SK-N-SH (cell line): ENCODE results near the gene HLA-DQA1. TPM values are rescaled to one million over a fixed set of nuclear protein-coding genes. Genes with fewer than 3 reads are reported as not detected.

Source experiments
- CTCF ChIA-PET: fragments of 300-600, 350-600 bp; formaldehyde crosslinking; extraction: SDS; loops from one replicate; lab custom pipeline; 2021; lab: Yijun Ruan, JAX
- POLR2A ChIA-PET: fragments of 350-600 bp; sonication (Branson Sonifier 250); formaldehyde crosslinking; extraction: SDS; loops from one replicate; lab custom pipeline; 2020; ENCODE audit warnings: antibody characterized with exemption, inconsistent platforms; lab: Yijun Ruan, JAX
- DNase-seq: peaks from one replicate; pipeline ENCODE4 v3.0.0; 2012
- H2AFZ ChIP-seq: fragments of 200-600 bp; sonication (generic); 2 replicates; pipeline ENCODE4 v1.8.1; 2016; ENCODE audit warnings: antibody characterized with exemption, mild to moderate bottlenecking, low read depth
- H3F3A ChIP-seq: fragments of 200-600 bp; sonication (generic); replicated peaks from 2 replicates; pipeline ENCODE3; 2016; ENCODE audit warnings: antibody characterized with exemption, mild to moderate bottlenecking; ENCODE audit not compliant: insufficient read depth
- H3K27ac ChIP-seq, 2 experiments: fragments of 200-500 bp in 1 of 2; fragments of 200-600 bp in 1 of 2; sonication (Bioruptor generic) in 1 of 2; sonication (generic), shearing (Covaris generic) in 1 of 2; 2 replicates each; pipeline versions ENCODE4 v1.5.1 to v1.6.1; 2014 to 2016; ENCODE audit warnings: low read depth in 2 of 2, inconsistent platforms in 1 of 2, low read length in 1 of 2, mild to moderate bottlenecking in 1 of 2, mixed read lengths in 1 of 2
- H3K27me3 ChIP-seq: fragments of 200-600 bp; sonication (generic), shearing (Covaris generic); 2 replicates; pipeline ENCODE4 v1.6.1; 2016; ENCODE audit warnings: mixed run types; ENCODE audit not compliant: insufficient read depth
- H3K36me3 ChIP-seq, 2 experiments: fragments of 200-500 bp in 1 of 2; fragments of 200-600 bp in 1 of 2; sonication (Bioruptor generic) in 1 of 2; sonication (generic) in 1 of 2; replicated peaks in 1 of 2; 2 replicates each; pipeline versions ENCODE3 to v1.5.1; 2014 to 2016; ENCODE audit warnings: low read length in 1 of 2, mild to moderate bottlenecking in 1 of 2; ENCODE audit not compliant: insufficient read depth in 2 of 2, control insufficient read depth in 1 of 2
- H3K4me1 ChIP-seq, 2 experiments: fragments of 200-500 bp in 1 of 2; fragments of 200-600 bp in 1 of 2; sonication (Bioruptor generic) in 1 of 2; sonication (generic), shearing (Covaris generic) in 1 of 2; 2 replicates each; pipeline versions ENCODE4 v1.5.1 to v1.6.1; 2014 to 2016; ENCODE audit warnings: low read depth in 1 of 2, low read length in 1 of 2, mixed run types in 1 of 2; ENCODE audit not compliant: insufficient read depth in 2 of 2, control insufficient read depth in 1 of 2
- H3K4me2 ChIP-seq: fragments of 200-600 bp; sonication (generic), shearing (Covaris generic); 2 replicates; pipeline ENCODE4 v1.6.1; 2017; ENCODE audit warnings: mixed run types
- H3K4me3 ChIP-seq, 2 experiments: fragments of 200-500 bp in 1 of 2; fragments of 200-600 bp in 1 of 2; sonication (Bioruptor generic) in 1 of 2; sonication (generic), shearing (Covaris generic) in 1 of 2; 2 replicates each; pipeline versions ENCODE4 v1.5.1 to v1.8.1; 2014 to 2016; ENCODE audit warnings: low read depth in 2 of 2, inconsistent platforms in 1 of 2, low read length in 1 of 2, mild to moderate bottlenecking in 1 of 2, mixed read lengths in 1 of 2, moderate library complexity in 1 of 2
- H3K79me2 ChIP-seq: fragments of 200-600 bp; sonication (generic); 2 replicates; pipeline ENCODE4 v1.8.1; 2017; ENCODE audit warnings: mild to moderate bottlenecking; ENCODE audit not compliant: insufficient read depth
- H3K9ac ChIP-seq: fragments of 200-600 bp; sonication (generic); 2 replicates; pipeline ENCODE4 v1.6.1; 2017; ENCODE audit warnings: mixed run types
- H3K9me2 ChIP-seq: fragments of 200-600 bp; sonication (generic); 2 replicates; pipeline ENCODE4 v1.6.1; 2017; ENCODE audit warnings: mixed run types
- H3K9me3 ChIP-seq: fragments of 200-600 bp; sonication (generic); 2 replicates; pipeline ENCODE4 v1.6.1; 2017; ENCODE audit warnings: mixed run types, mild to moderate bottlenecking, moderate library complexity
- H4K20me1 ChIP-seq: fragments of 200-600 bp; sonication (generic); 2 replicates; pipeline ENCODE4 v1.6.1; 2017; ENCODE audit warnings: mild to moderate bottlenecking, mixed run types; ENCODE audit not compliant: insufficient read depth
- CHD2 ChIP-seq: fragments of 150-350 bp; IDR thresholded peaks from 2 replicates; pipeline ENCODE4 v1.6.1; 2018; ENCODE audit warnings: low read length; ENCODE audit not compliant: partially characterized antibody
- EP300 ChIP-seq, 2 experiments: IDR thresholded peaks; 2 replicates each; pipeline versions ENCODE4 v1.4.0 to v1.6.1; 2012; ENCODE audit warnings: borderline replicate concordance in 1 of 2, low read depth in 1 of 2, low read length in 1 of 2
- EZH2phosphoT487 ChIP-seq: fragments of 200-600 bp; sonication (generic); IDR thresholded peaks from 2 replicates; pipeline ENCODE4 v1.6.1; 2017; ENCODE audit warnings: low read depth, mixed run types, mild to moderate bottlenecking, antibody characterized with exemption, moderate library complexity, borderline replicate concordance
- FOSL2 ChIP-seq: IDR thresholded peaks from 2 replicates; pipeline ENCODE4 v1.4.0; 2012; ENCODE audit warnings: low read depth, mild to moderate bottlenecking, moderate library complexity, borderline replicate concordance
- FOXJ3 ChIP-seq: sonication (generic); formaldehyde crosslinking; IDR thresholded peaks from 2 replicates; pipeline ENCODE4 v1.5.1; 2020; ENCODE audit warnings: mild to moderate bottlenecking, missing genetic modification reagents
- FOXM1 ChIP-seq: IDR thresholded peaks from 2 replicates; pipeline ENCODE4 v1.4.0; 2012; ENCODE audit warnings: low read depth, mild to moderate bottlenecking
- GABPA ChIP-seq: IDR thresholded peaks from 2 replicates; pipeline ENCODE4 v1.4.0; 2012; ENCODE audit warnings: low read depth, mild to moderate bottlenecking
- GATA2 ChIP-seq: sonication (generic); formaldehyde crosslinking; IDR thresholded peaks from 2 replicates; pipeline ENCODE4 v1.5.0; 2020; ENCODE audit warnings: mild to moderate bottlenecking, missing genetic modification reagents
- MEF2A ChIP-seq: IDR thresholded peaks from 2 replicates; pipeline ENCODE4 v1.4.0; 2012; ENCODE audit warnings: low read depth, borderline replicate concordance
- SMC3 ChIP-seq: IDR thresholded peaks from 2 replicates; pipeline ENCODE4 v1.6.1; 2012; ENCODE audit warnings: low read depth, low read length, improper control_type of control experiment
- TCF12 ChIP-seq: IDR thresholded peaks from 2 replicates; pipeline ENCODE4 v1.4.0; 2012
- ZBTB33 ChIP-seq: IDR thresholded peaks from 2 replicates; pipeline ENCODE4 v1.4.0; 2012; ENCODE audit warnings: low read depth, borderline replicate concordance
- WGBS: methylation state at CpG from one replicate; pipeline ENCODE4 v1.1.6; 2017; ENCODE audit warnings: low lambda C conversion rate; 5-methylcytosine and 5-hydroxymethylcytosine counted together
- polyA plus RNA-seq, 3 experiments: library from polyadenylated mRNA; depleted of rRNA; stranded (reverse); fragments of >200 nt; gene quantifications; 2 replicates each; pipeline ENCODE4 v1.2.3, GENCODE V29; 2012
- TF ChIP-seq, protein P1 (sequence below): fragments of 200-600 bp; sonication (generic); IDR thresholded peaks from 2 replicates; pipeline ENCODE4 v1.6.1; 2017; ENCODE audit warnings: antibody characterized with exemption, mild to moderate bottlenecking, moderate library complexity
- TF ChIP-seq, protein P2 (sequence below): IDR thresholded peaks from 2 replicates; pipeline ENCODE4; 2012
- TF ChIP-seq, protein P3 (sequence below): IDR thresholded peaks from 2 replicates; pipeline ENCODE4 v1.4.0; 2012; ENCODE audit warnings: low read depth, borderline replicate concordance
- TF ChIP-seq, protein P4 (sequence below): IDR thresholded peaks from 2 replicates; pipeline ENCODE4 v1.4.0; 2012; ENCODE audit warnings: low read depth

Gene HLA-DQA1
- polyA plus RNA-seq, 1 of the 3 experiments (the other 2 are of a cell fraction), result not detected

- WGBS, result no CpG with 5 or more reads among the region's 4 CpGs
- no peak overlapping the region for H3K4me2 ChIP-seq
- no peaks in the 10 kb centered on the region for H3K9me2 ChIP-seq
- H4K20me1 ChIP-seq, result no peaks in the 10 kb centered on the region
- no peaks in the 10 kb centered on the region for H3K4me1 ChIP-seq
- no peaks in the 10 kb centered on the region for H3K79me2 ChIP-seq
- H2AFZ ChIP-seq, result no peak overlapping the region
- ChIA-PET CTCF (no interaction called here), POLR2A (no interaction called here)
- H3K4me3 ChIP-seq, result no peak overlapping the region
- H3K9ac ChIP-seq, result no peak overlapping the region
- H3K27me3 ChIP-seq, result no peaks in the 10 kb centered on the region
- no peak overlapping the region for H3K27ac ChIP-seq
- H3K9me3 ChIP-seq, result no peaks in the 10 kb centered on the region
- TF ChIP-seq CHD2 (no peak), EP300 (IDR thresholded peaks at IDR 0.05; ENCODE audit: borderline replicate concordance in 1 of 2, low read depth in 1 of 2, low read length in 1 of 2) (no peak)
- TF ChIP-seq, protein P1, sequence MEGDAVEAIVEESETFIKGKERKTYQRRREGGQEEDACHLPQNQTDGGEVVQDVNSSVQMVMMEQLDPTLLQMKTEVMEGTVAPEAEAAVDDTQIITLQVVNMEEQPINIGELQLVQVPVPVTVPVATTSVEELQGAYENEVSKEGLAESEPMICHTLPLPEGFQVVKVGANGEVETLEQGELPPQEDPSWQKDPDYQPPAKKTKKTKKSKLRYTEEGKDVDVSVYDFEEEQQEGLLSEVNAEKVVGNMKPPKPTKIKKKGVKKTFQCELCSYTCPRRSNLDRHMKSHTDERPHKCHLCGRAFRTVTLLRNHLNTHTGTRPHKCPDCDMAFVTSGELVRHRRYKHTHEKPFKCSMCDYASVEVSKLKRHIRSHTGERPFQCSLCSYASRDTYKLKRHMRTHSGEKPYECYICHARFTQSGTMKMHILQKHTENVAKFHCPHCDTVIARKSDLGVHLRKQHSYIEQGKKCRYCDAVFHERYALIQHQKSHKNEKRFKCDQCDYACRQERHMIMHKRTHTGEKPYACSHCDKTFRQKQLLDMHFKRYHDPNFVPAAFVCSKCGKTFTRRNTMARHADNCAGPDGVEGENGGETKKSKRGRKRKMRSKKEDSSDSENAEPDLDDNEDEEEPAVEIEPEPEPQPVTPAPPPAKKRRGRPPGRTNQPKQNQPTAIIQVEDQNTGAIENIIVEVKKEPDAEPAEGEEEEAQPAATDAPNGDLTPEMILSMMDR, result no peak
- TF ChIP-seq, protein P2, sequence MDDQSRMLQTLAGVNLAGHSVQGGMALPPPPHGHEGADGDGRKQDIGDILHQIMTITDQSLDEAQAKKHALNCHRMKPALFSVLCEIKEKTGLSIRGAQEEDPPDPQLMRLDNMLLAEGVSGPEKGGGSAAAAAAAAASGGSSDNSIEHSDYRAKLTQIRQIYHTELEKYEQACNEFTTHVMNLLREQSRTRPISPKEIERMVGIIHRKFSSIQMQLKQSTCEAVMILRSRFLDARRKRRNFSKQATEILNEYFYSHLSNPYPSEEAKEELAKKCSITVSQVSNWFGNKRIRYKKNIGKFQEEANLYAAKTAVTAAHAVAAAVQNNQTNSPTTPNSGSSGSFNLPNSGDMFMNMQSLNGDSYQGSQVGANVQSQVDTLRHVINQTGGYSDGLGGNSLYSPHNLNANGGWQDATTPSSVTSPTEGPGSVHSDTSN, result no peak
- no peak for DNase-seq
- no peaks in the 10 kb centered on the region for H3K36me3 ChIP-seq
- no peaks in the 10 kb centered on the region for H3F3A ChIP-seq
These were observed 42.3 kb downstream of the HLA-DQA1 start for GRCh38 chr6:32679492-32679891.

GRCh38 chr6:32680055-32680454 lies 42.8 kb downstream of the HLA-DQA1 start:
- Histone ChIP-seq H3F3A (no peaks in the 10 kb centered on the region), H3K9me3 (no peaks in the 10 kb centered on the region), H3K4me3 (no peak overlapping the region), H4K20me1 (no peaks in the 10 kb centered on the region), H2AFZ (no peak overlapping the region), H3K36me3 (no peaks in the 10 kb centered on the region), H3K4me1 (no peaks in the 10 kb centered on the region), H3K79me2 (no peaks in the 10 kb centered on the region), H3K27me3 (no peaks in the 10 kb centered on the region), H3K9ac (no peak overlapping the region), H3K4me2 (no peak overlapping the region), H3K27ac (no peak overlapping the region), H3K9me2 (no peaks in the 10 kb centered on the region)
- DNase-seq, result no peak
- TF ChIP-seq CHD2 (no peak), EP300 (IDR thresholded peaks at IDR 0.05; ENCODE audit: borderline replicate concordance in 1 of 2, low read depth in 1 of 2, low read length in 1 of 2) (no peak)
- WGBS, result 0% methylated on average over 1 of the region's 1 CpG
- ChIA-PET CTCF (no interaction called here), POLR2A (no interaction called here)

DNA sequence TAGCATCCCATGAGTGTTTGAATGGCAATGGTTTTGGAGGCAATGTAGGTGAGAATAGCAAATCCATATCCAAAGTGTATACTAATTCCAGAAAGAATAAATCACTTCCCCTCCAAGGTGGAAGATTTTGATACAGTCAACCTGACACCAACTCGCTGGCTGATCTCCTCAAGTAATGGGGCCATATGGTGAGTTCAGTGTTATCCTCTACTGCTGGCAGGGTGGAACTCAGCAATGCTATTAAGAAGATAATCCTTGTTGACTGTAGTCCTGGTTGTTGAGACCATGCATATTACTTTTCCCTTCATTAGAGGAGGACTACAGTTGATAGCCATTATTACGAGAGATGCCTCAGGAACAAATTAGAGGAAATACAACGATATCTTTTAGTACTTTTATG lies 47.0 kb downstream of the HLA-DQA1 start:
- H3K27me3 ChIP-seq, result no peaks in the 10 kb centered on the region
- H3K4me3 ChIP-seq, result no peak overlapping the region
- no peaks in the 10 kb centered on the region for H3K36me3 ChIP-seq
- TF ChIP-seq GATA2 (CRISPR knock-in tag) (no peak), EP300 (IDR thresholded peaks at IDR 0.05; ENCODE audit: borderline replicate concordance in 1 of 2, low read depth in 1 of 2, low read length in 1 of 2) (no peak), FOSL2 (no peak), EZH2phosphoT487 (no peak), TCF12 (no peak), MEF2A (no peak), ZBTB33 (no peak), FOXJ3 (CRISPR knock-in tag) (no peak), GABPA (no peak), SMC3 (no peak), FOXM1 (no peak)
- TF ChIP-seq, protein P3, sequence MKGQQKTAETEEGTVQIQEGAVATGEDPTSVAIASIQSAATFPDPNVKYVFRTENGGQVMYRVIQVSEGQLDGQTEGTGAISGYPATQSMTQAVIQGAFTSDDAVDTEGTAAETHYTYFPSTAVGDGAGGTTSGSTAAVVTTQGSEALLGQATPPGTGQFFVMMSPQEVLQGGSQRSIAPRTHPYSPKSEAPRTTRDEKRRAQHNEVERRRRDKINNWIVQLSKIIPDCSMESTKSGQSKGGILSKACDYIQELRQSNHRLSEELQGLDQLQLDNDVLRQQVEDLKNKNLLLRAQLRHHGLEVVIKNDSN, result no peak
- TF ChIP-seq, protein P4, sequence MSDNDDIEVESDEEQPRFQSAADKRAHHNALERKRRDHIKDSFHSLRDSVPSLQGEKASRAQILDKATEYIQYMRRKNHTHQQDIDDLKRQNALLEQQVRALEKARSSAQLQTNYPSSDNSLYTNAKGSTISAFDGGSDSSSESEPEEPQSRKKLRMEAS, result no peak
- H4K20me1 ChIP-seq, result no peaks in the 10 kb centered on the region
- no peak overlapping the region for H3K27ac ChIP-seq
- POLR2A ChIA-PET, result no interaction called here
- DNase-seq, result no peak
- H3K79me2 ChIP-seq, result no peaks in the 10 kb centered on the region
- H3K9me2 ChIP-seq, result no peaks in the 10 kb centered on the region
- no peak overlapping the region for H3K4me2 ChIP-seq
- H2AFZ ChIP-seq, result no peak overlapping the region
- 2% methylated on average over 3 of the region's 3 CpGs for WGBS
- H3F3A ChIP-seq, result no peaks in the 10 kb centered on the region
- CTCF ChIA-PET, result no interaction called here
- no peaks in the 10 kb centered on the region for H3K4me1 ChIP-seq
- no peak overlapping the region for H3K9ac ChIP-seq
- H3K9me3 ChIP-seq, result no peaks in the 10 kb centered on the region
